Measurements from ENCODE around the gene KCNJ10. TPM values are rescaled to one million over a fixed set of nuclear protein-coding genes. Genes with fewer than 3 reads are reported as not detected.

Gene KCNJ10
- total RNA-seq, 2 experiments from 2014 or later, result 0.29 TPM; not detected in 1

DNA sequence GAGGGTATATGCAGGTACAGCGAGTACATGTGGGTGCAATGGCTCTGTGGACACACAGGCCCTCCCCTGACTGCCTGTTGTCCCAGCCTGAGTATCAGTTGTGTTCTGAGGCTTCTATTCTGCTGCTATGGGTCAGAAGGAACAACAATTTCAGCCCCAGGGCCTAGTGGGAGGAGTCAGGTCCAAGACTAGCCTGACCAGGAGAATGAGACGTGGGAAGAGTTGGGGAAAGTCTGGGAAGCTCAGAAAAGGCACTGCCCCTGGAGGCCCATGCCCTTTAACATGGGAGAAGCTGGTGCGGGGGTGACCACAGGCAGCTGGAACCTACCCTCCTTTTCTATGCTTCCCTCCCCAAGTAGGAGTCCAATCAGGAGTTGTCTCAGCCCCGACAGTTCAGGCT, 20.8 kb upstream of the KCNJ10 start:
- Histone ChIP-seq H4K20me1 (ENCODE audit: insufficient read depth, low read length) (no peaks in the 10 kb centered on the region), H3K36me3 (ENCODE audit: insufficient read depth, low read length) (peaks cover 23% of the 10 kb centered on the region; the same call in 1 of the 2 replicates), H3K4me1 (ENCODE audit: insufficient read depth, low read length, poor library complexity, severe bottlenecking) (peaks cover under 1% of the 10 kb centered on the region), H3K4me2 (ENCODE audit: low read length) (no peak overlapping the region), H3K79me2 (ENCODE audit: insufficient read depth, low read depth, low read length) (no peaks in the 10 kb centered on the region), H3K9me2 (ENCODE audit: insufficient read depth, low read length) (no peaks in the 10 kb centered on the region), H3K27ac (ENCODE audit: low read depth, low read length, poor library complexity, severe bottlenecking) (no peak overlapping the region), H3K9me3 (ENCODE audit: low read length) (no peaks in the 10 kb centered on the region), H3K4me3 (ENCODE audit: low read depth, low read length, poor library complexity, severe bottlenecking) (no peak overlapping the region), H2AFZ (ENCODE audit: low read length) (no peak overlapping the region)
- intact Hi-C loops (cut with micrococcal nuclease; ENCODE audit: unreplicated experiment), result no loop called here
- BruUV-seq (replicated peaks), result no TSS peak
- POLR2A ChIA-PET, result no interaction called here
- TF ChIP-seq, protein P1, sequence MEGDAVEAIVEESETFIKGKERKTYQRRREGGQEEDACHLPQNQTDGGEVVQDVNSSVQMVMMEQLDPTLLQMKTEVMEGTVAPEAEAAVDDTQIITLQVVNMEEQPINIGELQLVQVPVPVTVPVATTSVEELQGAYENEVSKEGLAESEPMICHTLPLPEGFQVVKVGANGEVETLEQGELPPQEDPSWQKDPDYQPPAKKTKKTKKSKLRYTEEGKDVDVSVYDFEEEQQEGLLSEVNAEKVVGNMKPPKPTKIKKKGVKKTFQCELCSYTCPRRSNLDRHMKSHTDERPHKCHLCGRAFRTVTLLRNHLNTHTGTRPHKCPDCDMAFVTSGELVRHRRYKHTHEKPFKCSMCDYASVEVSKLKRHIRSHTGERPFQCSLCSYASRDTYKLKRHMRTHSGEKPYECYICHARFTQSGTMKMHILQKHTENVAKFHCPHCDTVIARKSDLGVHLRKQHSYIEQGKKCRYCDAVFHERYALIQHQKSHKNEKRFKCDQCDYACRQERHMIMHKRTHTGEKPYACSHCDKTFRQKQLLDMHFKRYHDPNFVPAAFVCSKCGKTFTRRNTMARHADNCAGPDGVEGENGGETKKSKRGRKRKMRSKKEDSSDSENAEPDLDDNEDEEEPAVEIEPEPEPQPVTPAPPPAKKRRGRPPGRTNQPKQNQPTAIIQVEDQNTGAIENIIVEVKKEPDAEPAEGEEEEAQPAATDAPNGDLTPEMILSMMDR (conservative IDR thresholded peaks at IDR 0.05; ENCODE audit: low read length), result no peak
- TF ChIP-seq EZH2phosphoT487 (IDR thresholded peaks at IDR 0.05; ENCODE audit: borderline replicate concordance, low read depth, low read length), result no peak
- CTCF ChIA-PET (ENCODE audit: unreplicated experiment), result no interaction called here
- no peak for DNase-seq (ENCODE audit: low spot score)

DNA sequence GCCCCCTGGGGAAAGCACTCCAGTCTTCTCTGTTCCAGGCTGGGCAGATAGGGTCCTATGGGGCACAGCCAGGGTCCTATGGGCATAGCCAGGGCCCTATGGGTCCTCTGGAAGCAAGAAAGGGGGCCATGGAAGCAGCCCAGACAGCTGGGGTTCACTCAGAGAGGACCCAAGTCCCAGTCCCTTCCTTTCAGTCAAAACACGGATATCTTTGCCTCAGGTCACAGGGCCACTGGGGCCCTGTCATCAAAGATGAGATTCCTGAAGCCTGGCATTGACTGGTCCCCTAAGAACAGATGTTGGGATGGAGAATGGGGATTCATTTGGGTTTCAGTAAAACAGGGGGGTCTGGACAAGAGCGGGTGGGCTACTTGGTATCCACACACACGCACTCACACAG, 19.9 kb upstream of the KCNJ10 start:
- no peaks in the 10 kb centered on the region for H3K9me3 ChIP-seq (ENCODE audit: low read length)
- no peak overlapping the region for H3K4me3 ChIP-seq (ENCODE audit: low read depth, low read length, poor library complexity, severe bottlenecking)
- no TSS peak for BruUV-seq (replicated peaks)
- H3K27ac ChIP-seq (ENCODE audit: low read depth, low read length, poor library complexity, severe bottlenecking), result no peak overlapping the region
- POLR2A ChIA-PET, result no interaction called here
- no peaks in the 10 kb centered on the region for H3K79me2 ChIP-seq (ENCODE audit: insufficient read depth, low read depth, low read length)
- no peaks in the 10 kb centered on the region for H3K4me1 ChIP-seq (ENCODE audit: insufficient read depth, low read length, poor library complexity, severe bottlenecking)
- peaks cover 27% of the 10 kb centered on the region; the same call in 1 of the 2 replicates for H3K36me3 ChIP-seq (ENCODE audit: insufficient read depth, low read length)
- H4K20me1 ChIP-seq (ENCODE audit: insufficient read depth, low read length), result no peaks in the 10 kb centered on the region
- H3K4me2 ChIP-seq (ENCODE audit: low read length), result no peak overlapping the region
- no peaks in the 10 kb centered on the region for H3K9me2 ChIP-seq (ENCODE audit: insufficient read depth, low read length)
- CTCF ChIA-PET (ENCODE audit: unreplicated experiment), result no interaction called here
- intact Hi-C loops (cut with micrococcal nuclease; ENCODE audit: unreplicated experiment), result no loop called here
- no peak for DNase-seq (ENCODE audit: low spot score)
- H2AFZ ChIP-seq (ENCODE audit: low read length), result no peak overlapping the region
- no peak for TF ChIP-seq EZH2phosphoT487 (IDR thresholded peaks at IDR 0.05; ENCODE audit: borderline replicate concordance, low read depth, low read length)
- TF ChIP-seq, protein P1 (conservative IDR thresholded peaks at IDR 0.05; ENCODE audit: low read length), result no peak

DNA sequence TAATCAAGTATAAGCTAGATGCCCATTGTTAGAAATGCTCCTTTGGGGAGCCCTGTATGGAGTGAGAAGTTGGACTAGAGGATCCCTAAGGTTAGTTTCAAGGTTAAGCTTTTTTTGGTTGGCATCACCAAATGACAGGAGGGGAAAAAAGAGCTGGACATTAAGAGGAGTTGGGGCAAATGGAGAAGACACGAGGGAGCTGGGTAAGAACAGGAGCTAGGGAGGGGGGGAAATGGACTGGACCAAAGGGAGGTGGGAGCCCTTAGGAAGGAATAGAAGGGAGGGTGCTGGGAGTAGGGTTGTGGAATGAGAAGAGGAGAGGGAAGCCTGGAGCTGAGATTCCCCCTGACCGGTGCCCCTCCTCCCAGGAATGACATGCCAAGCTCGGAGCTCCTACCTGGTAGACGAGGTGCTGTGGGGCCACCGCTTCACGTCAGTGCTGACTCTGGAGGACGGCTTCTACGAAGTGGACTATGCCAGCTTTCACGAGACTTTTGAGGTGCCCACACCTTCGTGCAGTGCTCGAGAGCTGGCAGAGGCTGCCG, 17.2 kb upstream of the KCNJ10 start:
- TF ChIP-seq, protein P1 (conservative IDR thresholded peaks at IDR 0.05; ENCODE audit: low read length), result no peak
- TF ChIP-seq EZH2phosphoT487 (IDR thresholded peaks at IDR 0.05; ENCODE audit: borderline replicate concordance, low read depth, low read length), result no peak
- Histone ChIP-seq H3K36me3 (ENCODE audit: insufficient read depth, low read length) (peaks cover 20% of the 10 kb centered on the region), H3K27ac (ENCODE audit: low read depth, low read length, poor library complexity, severe bottlenecking) (no peak overlapping the region), H2AFZ (ENCODE audit: low read length) (no peak overlapping the region), H3K4me2 (ENCODE audit: low read length) (no peak overlapping the region), H4K20me1 (ENCODE audit: insufficient read depth, low read length) (no peaks in the 10 kb centered on the region), H3K79me2 (ENCODE audit: insufficient read depth, low read depth, low read length) (no peaks in the 10 kb centered on the region), H3K9me3 (ENCODE audit: low read length) (no peaks in the 10 kb centered on the region), H3K4me3 (ENCODE audit: low read depth, low read length, poor library complexity, severe bottlenecking) (no peak overlapping the region), H3K4me1 (ENCODE audit: insufficient read depth, low read length, poor library complexity, severe bottlenecking) (no peaks in the 10 kb centered on the region), H3K9me2 (ENCODE audit: insufficient read depth, low read length) (no peaks in the 10 kb centered on the region)
- CTCF ChIA-PET (ENCODE audit: unreplicated experiment), result interaction anchor here (0.8 to 1.3 kb wide), 4 partner anchors 10 to 62 kb away, joined by 3 to 9 read pairs (median 5); partner anchors contain the start of gene IGSF8
- no peak for DNase-seq (ENCODE audit: low spot score)
- intact Hi-C loops (cut with micrococcal nuclease; ENCODE audit: unreplicated experiment), result no loop called here
- BruUV-seq (replicated peaks), result no TSS peak
- POLR2A ChIA-PET, result interaction anchor here (0.5 to 0.7 kb wide), 2 partner anchors 51 to 103 kb away, joined by 3 read pairs; no protein-coding TSS in a partner anchor
